Measurements from ENCODE around the gene PCBP3.

DNA sequence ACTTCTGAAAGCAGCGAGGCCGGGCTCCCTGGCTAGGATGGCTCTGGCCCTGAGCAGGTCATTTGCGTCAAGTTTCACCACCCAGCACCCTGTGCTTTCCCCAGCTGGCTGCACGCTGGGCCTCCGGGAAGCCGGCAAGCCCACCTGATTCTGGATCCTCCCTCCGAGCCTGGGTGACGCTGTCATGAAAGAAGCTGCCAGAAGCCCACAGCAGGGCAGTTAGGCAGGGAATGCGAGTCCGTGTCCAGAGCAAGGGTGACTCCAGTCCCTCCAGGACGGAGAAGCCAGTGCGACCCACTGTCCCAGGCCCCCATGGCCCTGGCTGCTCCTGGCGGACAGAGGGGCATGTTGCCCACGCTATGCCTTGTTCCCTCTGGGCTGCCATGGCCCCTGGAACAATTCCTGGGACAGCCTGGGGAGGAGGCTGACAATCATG is 44.4 kb upstream of the PCBP3 start:
- TF ChIP-seq, protein P1, sequence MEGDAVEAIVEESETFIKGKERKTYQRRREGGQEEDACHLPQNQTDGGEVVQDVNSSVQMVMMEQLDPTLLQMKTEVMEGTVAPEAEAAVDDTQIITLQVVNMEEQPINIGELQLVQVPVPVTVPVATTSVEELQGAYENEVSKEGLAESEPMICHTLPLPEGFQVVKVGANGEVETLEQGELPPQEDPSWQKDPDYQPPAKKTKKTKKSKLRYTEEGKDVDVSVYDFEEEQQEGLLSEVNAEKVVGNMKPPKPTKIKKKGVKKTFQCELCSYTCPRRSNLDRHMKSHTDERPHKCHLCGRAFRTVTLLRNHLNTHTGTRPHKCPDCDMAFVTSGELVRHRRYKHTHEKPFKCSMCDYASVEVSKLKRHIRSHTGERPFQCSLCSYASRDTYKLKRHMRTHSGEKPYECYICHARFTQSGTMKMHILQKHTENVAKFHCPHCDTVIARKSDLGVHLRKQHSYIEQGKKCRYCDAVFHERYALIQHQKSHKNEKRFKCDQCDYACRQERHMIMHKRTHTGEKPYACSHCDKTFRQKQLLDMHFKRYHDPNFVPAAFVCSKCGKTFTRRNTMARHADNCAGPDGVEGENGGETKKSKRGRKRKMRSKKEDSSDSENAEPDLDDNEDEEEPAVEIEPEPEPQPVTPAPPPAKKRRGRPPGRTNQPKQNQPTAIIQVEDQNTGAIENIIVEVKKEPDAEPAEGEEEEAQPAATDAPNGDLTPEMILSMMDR (IDR thresholded peaks at IDR 0.05; ENCODE audit: insufficient read depth, low read length, poor library complexity, severe bottlenecking) = no peak
- TF ChIP-seq EZH2phosphoT487 (conservative IDR thresholded peaks at IDR 0.05; ENCODE audit: low read length) = no peak

Measured in SU-DHL-6 (cell line).